Stomach (tissue), 4 donors: ENCODE measurements around the gene POLR2C.

Experiments used
- CTCF ChIP-seq, 7 experiments: fragments of 450-650 bp in 4 of 7; fragments of 200-600 bp in 3 of 7; sonication (generic) in 3 of 7; IDR thresholded peaks; one replicate each; pipeline ENCODE4 v1.5.1; 2016 to 2019; ENCODE audit warnings: antibody characterized with exemption in 7 of 7, control low read depth in 2 of 7, mild to moderate bottlenecking in 1 of 7
- EP300 ChIP-seq: sonication (generic); formaldehyde crosslinking; IDR thresholded peaks from one replicate; pipeline ENCODE4 v1.6.1; 2017; ENCODE audit warnings: antibody characterized with exemption
- POLR2A ChIP-seq, 4 donors: fragments of 450-650 bp; IDR thresholded peaks; one replicate each; pipeline ENCODE4 v1.6.1; 2016; ENCODE audit warnings: antibody characterized with exemption in 4 of 4, control low read depth in 2 of 4, mild to moderate bottlenecking in 1 of 4, moderate library complexity in 1 of 4

GRCh38 chr16:57514791-57515600 is 52.5 kb downstream of the POLR2C start:
- TF ChIP-seq CTCF (IDR thresholded peaks at IDR 0.05) (no peak), POLR2A (IDR thresholded peaks at IDR 0.05) (no peak), EP300 (no peak)
